ENCODE measurements around the gene RAB20.
"Not testable (repeated sequence)": the region's sequence is repeated elsewhere in the genome, so short reads cannot be mapped to it uniquely, and the experiment has no call there.

RAB20 gene

GRCh38 chr13:110554227-110554836 is 7.2 kb downstream of the RAB20 start:
- no peak for DNase-seq

- DNase-seq = no peak
Observed at GRCh38 chr13:110553417-110553816, 8.1 kb downstream of the RAB20 start.

GRCh38 chr13:110552767-110553166 is 8.8 kb downstream of the RAB20 start:
- no peak for DNase-seq

- DNase-seq = no peak
Observed at GRCh38 chr13:110551284-110551683, 10.2 kb downstream of the RAB20 start.

DNA sequence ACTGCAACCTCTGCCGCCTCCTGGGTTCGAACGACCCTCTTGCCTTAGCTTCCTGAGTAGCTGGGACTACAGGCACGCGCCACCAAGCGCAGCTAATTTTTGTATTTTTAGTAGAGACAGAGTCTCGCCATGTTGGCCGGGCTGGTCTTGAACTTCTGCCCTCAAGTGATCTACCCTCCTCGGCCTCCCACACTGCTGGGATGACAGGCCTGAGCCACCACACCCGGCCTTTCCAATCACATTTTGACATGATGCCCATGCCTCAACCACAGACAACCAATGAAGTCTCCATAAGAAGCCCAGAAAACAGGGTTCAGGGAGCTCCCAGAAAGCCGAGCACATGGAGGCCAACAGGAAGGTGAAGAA is 11.7 kb downstream of the RAB20 start:
- no peak for DNase-seq

DNA sequence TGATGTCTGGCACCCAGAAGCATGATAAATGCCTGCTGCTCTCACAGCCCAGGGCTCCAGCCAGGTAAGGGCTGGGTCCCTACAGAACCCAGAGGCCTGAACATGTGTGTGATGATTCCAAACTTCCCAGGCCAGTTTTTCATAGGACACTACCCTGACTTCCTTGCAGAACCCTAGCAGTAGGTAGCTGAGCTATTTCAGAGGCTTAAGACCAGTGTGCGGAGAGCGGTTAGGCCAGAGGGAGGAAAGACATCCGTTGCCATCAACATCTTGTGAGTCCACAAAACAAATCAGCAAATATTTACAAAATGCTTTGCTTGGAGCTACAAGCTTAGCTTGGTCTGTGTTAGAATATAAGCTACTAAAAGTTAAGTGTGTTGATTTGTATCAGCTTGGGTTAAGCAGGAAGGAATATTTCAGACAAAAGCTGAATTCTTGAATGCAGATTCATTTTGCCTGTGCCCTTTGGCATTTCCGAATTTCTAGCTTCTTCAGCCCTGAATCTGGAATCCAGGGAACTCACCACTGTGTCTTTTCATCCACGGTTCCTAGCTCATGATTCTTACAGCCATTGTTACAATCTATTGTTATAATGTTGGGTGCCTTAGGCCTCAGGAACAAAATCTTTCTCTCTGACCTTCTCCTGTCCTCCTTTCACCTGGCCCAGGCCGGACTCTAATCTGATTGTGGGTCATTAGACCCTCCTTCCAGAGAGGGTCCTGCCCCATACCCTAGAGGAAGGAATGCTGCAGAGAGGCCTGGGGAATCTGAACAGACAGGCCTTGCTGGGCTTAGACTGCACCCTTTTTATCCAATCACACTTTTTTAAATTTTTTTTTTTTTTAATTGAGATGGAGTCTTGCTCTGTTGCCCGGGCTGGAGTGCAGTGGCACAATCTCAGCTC is 12.4 kb downstream of the RAB20 start:
- DNase-seq = no peak

DNA sequence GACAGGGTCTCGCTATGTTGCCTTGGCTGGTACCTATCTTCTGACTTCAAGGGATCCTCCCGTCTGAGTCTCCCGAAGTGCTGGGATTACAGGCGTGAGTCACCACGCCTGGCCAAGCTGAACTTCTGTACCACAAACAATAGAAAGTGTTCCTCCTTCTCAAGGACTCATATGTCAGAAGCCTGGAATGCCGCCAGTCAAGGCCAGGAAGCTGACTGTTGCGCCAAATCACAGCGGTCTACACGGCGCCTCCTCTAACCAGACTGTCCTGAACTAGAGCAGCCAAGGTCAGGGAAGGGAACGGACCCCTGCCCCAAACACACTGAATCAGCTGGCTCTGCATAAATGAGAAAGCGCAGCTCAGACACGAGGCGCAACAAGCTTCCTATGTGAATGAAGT is 14.6 kb downstream of the RAB20 start:
- no peak for DNase-seq

- no peak for DNase-seq
Observed at GRCh38 chr13:110546378-110546777, 15.1 kb downstream of the RAB20 start.

- no peak for DNase-seq
Observed at GRCh38 chr13:110542169-110542796, 19.2 kb downstream of the RAB20 start.

DNA sequence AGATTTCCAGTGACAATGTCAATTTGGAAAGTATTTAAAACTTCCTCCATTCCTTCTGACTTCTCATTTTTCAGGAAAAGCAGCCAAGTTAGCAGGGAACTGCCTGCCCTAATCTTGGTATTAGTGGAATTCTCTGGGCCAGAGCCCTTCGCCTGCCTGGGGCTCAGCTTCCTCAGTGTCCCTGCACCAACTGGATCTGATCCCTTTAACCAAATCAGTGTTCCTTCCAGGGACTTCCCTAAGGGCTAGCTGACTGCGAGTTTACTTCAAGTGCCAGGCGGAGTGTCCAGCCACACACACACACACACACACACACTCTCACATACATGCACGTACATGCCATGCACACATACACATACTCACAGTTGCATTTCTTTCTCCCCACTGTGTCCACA is 20.0 kb downstream of the RAB20 start:
- no peak for DNase-seq

GRCh38 chr13:110540871-110541525 is 20.5 kb downstream of the RAB20 start:
- no peak for DNase-seq

GRCh38 chr13:110539894-110540293 is 21.6 kb downstream of the RAB20 start:
- DNase-seq = no peak

DNA sequence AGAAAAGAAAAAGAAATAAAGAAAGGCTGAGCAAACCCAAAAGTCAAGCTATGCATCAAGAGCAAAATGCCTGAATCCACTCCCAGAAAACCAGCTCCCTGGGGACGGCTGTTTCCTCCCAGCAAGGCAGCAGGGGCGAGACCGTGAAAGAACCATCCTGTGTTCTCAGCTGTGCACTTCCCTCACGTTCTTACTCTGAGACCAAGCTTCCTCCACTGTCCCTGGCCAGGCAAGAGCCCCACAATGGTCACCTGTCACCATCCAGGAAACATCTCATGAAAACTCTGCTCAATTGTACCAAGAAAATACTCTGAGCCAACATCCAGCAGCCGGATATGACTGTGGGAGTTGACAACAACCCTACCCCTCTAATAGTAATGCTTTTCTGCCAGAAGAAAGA is 22.9 kb downstream of the RAB20 start:
- no peak for DNase-seq

- no peak for DNase-seq
Observed at GRCh38 chr13:110536006-110536693, 25.4 kb downstream of the RAB20 start.

- no peak for DNase-seq
Observed at GRCh38 chr13:110535526-110535925, 26.0 kb downstream of the RAB20 start.

- no peak for DNase-seq
Observed at GRCh38 chr13:110533771-110534670, 27.5 kb downstream of the RAB20 start.

GRCh38 chr13:110532258-110532657 is 29.3 kb downstream of the RAB20 start:
- not testable (repeated sequence) for DNase-seq

DNA sequence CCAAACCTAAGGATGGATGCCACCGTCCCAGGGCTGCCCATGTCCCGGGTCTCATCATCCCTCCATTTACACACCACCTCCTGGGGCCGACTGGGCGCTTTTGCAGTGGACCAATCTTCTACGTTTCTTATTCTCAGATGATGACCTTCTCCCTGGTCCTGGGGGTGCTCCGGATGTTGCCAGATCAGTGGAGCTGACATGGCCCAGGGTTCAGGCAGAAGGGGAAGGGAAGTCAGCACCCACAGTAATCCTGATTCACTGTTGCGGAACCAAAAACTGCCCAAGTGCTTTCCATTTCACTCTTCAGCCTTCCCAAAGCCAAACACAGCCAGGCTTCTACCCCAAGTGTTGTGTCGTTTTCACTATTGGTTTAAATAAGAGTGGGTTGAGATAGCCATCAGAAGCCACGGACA is 29.8 kb downstream of the RAB20 start:
- DNase-seq = no peak

DNA sequence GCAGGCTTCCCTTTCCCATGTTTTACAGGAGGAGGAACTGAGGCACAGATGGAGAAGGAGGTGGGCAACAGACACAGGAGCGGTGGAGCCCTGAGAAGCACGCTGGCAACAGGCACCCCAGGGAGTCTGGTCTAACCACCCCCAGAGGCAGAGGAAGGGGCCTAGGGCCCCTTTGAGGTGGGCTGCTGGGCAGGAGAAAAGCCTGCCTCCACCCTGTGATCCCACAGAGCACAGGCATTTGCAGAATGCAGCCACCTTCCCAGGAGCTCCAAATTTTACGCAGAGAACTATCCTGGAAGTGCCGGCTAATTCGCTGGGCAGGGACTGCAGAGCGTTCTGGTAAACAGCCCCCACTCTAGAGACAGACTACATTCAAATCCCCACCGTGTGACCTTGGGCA is 30.4 kb downstream of the RAB20 start:
- no peak for DNase-seq

DNA sequence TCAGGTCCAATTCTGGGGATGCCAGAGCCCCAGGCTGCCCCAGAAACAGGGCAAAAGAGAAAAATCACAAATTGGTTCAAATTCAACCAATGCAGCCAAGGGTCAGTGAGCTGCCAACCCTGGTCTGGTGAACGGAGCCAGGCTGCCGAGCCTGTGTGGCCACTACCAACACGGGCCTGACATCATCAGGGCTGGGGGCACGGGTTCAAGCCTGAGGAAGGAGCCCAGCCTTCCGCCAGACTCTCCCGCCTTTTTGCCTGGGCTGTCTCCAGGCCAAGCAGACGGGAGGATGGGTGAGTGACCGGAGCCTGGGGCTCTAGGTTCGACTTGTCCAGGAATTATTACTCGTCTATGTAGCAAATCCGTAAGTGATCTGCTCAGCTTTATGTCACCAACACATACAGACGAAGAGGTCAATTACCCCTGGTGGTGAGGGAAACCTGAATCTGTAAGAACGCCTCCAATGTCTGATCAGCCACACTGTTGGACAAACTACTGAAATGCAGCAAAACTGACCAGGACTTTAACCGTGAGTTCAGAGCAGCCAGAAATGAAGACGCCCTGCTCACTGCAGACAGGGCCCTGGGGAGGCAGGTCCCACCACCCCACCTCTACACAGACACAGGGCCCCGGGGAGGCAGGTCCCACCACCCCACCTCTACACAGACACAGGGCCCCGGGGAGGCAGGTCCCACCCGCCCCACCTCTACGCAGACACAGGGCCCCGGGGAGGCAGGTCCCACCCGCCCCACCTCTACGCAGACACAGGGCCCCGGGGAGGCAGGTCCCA is 31.8 kb downstream of the RAB20 start:
- DNase-seq = no peak

DNA sequence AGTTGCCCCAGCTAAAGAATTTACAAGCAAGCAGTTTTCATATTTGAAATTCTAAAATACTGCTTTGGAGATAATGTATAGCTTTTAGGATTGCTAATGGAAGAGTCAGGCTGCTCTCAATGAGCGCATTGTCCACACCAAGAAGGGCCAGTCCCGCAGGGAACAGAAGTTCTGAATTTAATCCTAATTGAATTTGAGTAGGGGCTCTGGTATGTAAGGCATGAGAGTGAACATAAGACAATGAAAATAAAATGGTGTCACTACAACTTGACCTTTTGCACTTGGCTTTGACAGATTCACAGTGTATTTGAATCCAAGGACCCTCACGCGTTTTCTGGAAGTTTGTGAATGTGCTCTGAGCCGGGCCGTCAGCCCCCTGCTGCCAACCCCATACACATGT is 32.6 kb downstream of the RAB20 start:
- DNase-seq = no peak
